ENCODE data around the gene EHMT1.
"Not testable (repeated sequence)": the region's sequence is repeated elsewhere in the genome, so short reads cannot be mapped to it uniquely, and the experiment has no call there.

Gene EHMT1

DNA sequence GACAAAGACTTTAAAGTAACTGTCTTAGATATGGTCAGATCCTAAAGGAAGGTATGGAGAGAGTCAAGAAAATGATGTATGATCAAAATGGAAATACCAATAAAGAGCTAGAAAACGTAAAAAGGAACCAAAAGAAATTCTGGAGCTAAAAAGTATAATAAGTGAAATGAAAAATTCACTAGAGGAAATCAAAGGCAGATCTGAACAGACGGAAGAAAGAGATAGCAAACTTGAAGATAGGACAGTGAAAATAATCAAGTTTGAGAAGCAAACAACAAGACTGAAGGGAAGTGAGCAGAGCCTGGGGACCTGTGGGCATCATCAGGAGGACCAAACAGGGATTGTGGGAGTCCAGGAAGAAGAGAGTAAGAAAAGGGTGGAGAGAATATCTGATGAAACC is 115.4 kb downstream of the EHMT1 start:
- DNase-seq (ENCODE audit: low read depth in 3 of 3, low spot score in 1 of 3) = no peak

DNA sequence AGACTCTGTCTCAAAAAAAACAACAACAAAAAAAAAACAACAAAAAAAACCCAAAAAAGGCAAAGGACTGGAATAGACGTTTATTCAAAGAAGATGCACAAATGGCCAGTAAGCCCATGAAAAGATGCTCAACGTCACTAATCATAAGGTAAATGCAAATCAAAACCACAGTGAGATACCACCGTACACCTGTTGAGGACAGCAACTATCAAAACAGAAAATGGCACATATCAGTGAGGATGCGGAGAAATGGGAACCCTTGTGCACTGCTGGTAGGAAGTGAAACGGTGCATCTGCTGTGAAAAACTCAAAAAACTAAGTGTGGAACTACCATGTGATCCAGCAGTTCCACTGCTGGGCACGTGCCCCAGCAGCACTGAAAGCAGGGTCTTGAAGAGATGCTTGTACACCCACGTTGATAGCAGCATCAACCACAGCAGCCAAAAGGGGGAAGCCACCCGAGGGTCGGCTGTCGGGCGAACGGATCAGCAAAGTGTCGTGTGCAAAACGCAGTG is 119.4 kb downstream of the EHMT1 start:
- DNase-seq (ENCODE audit: low read depth in 3 of 3, low spot score in 1 of 3) = not testable (repeated sequence)

DNA sequence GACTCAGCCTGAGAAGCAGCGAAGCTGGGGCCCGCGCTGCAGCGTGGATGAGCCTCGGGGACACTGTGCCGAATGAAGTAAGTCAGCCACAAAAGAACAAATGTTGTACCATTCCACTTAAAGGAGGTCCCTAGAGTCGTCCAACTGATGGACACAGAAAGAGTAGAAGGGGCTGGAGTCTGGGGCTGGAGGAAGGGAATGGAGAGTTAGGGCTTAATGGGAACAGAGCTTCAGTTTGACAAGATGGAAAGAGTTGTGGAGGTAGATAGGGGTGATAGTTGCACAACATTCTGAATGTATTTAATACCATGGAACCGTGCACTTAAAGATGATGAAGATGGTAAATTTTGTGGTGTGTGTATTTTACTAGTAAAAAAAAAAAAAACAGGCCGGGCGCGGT is 119.9 kb downstream of the EHMT1 start:
- no peak for DNase-seq (ENCODE audit: low read depth in 3 of 3, low spot score in 1 of 3)

DNA sequence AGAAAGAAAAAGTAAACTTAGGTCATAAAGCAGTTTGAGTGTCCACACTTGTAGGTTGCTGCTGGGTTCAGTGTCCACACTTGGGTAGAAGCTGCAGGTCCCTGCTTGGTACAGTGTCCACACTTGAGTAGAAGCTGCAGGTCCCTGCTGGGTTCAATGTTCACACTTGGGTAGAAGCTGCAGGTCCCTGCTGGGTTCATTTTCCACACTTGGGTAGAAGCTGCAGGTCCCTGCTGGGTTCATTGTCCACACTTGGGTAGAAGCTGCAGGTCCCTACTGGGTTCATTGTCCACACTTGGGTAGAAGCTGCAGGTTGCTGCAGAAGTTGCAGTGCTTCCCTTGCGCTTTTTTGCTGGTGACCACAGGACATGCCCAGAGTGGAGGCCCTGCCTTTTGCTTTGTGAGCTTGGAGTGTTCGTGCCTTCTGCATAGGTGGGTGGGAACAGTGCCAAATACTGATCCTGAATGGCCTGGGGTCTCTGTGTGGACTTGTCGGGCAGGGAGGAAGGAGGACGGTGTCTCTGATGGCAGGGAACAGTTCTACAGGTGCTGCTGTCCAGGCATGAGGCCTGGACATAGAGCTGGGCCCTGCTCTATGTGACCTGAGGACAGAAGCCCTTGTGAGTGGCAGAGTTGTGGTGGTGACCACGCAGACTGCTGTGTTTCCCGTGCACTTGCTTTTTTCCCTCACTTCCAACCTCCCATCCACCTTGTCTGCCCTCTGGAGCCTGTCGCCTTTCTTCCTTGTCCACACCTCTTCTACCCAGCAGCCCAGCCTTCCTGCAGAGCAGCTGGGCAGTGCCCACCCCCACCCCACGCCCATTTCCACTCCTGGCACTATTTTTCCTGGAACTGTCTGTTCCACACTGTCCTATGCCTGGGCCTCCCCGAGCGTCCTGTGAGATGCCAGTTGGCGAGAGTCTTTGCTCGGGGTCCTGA is 120.8 kb downstream of the EHMT1 start:
- no peak for DNase-seq (ENCODE audit: low read depth in 3 of 3, low spot score in 1 of 3)

DNA sequence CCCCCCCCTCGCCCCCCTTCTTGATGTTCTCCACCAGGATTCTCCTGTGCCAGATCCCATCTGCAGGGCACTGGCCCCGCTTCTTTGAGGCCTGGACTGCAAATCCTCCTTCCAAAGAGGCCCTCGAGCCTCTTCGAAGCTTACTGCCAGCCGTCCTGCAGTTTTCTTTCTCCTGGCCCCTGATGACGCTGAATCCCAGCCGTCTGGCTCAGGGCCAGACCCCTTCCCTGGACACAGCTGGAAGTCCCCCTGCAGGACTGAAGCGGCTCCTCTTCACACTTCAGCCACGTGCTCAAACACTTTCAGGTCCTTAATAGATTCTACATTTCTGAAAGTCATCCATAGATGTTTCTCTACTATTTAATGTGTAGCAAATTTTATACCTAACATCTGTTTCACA is 121.5 kb downstream of the EHMT1 start:
- DNase-seq (ENCODE audit: low read depth in 3 of 3, low spot score in 1 of 3) = no peak

DNA sequence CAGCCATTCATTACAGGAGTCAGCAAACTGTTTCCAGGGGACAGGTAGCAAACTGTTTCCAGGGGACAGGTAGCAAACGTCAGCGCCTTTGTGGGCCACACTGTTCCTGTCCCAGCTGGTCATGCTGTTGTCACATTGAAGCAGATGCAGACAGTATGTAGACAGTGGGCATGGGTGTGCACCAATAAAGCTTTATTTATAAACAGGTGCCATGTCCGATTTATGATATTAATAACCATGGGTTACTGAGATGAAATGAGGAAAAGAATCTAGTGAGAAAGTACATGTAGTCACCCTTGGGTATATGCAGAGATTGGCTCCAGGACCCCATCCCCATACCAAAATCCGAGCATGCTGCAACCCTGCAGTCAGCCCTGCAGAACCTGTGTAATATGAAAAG is 122.5 kb downstream of the EHMT1 start:
- no peak for DNase-seq (ENCODE audit: low read depth in 3 of 3, low spot score in 1 of 3)

DNA sequence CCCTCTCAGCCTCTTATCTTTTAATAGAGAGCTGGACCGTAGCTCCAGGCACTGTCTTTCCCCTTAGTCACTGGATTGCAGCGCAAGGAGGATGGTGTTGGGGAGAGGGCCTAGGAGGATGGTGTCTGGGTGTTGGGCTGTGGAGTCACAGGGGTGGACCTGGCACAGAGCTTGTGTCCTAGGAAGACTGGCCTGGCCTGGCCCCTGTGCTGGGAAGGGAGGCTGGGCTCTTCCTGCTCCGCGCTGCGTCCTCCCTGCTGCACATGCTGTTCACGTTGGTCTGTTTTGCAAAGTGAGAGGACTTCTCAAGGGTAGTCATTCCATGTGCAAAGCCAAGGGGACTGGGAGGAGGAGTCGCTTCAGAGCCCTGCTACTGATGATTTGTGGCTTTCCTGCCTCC is 123.9 kb downstream of the EHMT1 start:
- DNase-seq (ENCODE audit: low read depth in 3 of 3, low spot score in 1 of 3) = no peak

DNA sequence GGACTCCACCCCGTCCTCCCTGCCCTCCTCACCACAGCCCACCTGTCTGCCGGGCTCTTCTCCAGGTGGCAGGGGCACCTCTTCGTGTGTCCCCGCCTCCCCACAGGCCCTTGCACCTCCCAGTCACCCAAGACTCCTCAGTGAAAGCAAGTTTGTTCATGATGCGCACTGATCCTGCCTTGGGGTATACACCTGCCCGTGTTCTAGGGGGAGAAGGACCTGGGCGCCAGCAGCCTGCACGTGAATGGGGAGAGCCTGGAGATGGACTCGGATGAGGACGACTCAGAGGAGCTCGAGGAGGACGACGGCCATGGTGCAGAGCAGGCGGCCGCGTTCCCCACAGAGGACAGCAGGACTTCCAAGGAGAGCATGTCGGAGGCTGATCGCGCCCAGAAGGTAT is 124.9 kb downstream of the EHMT1 start:
- DNase-seq (ENCODE audit: low read depth in 3 of 3, low spot score in 1 of 3) = no peak

DNA sequence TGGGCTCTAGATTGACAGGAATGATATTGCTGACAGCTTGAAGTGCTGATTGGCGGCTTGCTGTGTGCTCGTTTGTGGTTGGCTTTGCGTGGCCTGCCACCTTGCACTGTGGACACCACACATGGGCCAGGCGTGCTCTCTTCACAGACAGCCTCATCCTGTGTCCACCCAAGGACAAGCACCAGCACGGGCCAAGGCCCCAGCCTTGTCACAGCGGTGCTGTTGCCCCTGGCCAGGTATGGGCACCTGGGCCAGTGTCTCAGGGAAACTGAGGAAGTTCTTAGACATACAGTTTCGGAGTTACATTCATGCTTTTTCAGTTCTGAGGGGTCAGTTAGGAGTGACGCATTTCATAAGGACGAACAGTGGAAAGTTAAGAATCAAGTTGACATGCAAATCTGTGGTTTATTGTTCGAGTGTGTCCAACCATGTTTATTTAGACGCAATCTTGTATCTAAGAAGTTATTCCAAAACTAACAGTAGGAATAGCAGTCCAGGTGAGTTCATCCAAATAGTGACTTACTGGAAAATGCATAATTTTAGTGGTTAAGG is 125.9 kb downstream of the EHMT1 start:
- no peak for DNase-seq (ENCODE audit: low read depth in 3 of 3, low spot score in 1 of 3)

DNA sequence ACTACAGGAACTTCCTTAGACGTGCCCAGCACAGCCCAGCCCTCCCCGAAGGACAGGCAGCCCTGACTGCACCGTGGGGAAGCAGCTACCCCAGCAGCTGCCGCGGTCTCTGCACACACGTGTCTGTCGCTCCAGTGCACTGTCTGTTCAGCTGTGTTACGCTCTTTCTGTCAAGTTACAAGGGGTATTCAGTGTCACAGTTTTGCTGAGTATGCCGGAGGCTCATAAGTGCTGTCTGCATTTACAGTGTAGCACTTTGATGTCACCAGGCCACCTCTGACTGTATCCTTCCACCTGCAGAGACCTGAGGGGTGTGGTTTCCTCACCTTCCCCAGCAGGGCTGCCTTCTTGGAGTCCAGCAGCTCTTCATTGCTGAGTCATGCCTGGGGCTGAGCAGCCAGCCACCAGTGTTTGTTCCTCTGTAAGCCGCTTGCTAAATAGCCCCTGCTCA is 126.8 kb downstream of the EHMT1 start:
- DNase-seq (ENCODE audit: low read depth in 3 of 3, low spot score in 1 of 3) = no peak

DNA sequence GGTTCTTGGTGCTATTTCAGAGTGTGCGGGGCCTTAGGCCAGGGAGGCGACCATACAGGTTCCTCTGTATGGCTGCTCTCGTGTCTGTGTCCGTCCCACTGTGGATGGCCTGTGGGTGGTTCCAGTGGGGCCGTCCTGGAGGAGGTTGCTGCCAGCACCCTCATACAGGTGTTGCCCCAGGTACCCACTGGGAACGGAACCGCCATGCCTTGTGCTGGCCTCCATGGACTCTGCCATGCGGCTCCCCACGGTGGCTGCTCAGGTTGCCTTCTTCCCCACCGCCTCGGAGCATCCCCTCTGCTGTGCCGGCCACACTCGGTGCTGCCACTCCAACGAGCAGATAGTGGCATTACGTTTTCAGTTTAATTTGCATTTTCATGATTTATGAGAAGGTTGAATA is 129.5 kb downstream of the EHMT1 start:
- DNase-seq (ENCODE audit: low read depth in 3 of 3, low spot score in 1 of 3) = no peak

DNA sequence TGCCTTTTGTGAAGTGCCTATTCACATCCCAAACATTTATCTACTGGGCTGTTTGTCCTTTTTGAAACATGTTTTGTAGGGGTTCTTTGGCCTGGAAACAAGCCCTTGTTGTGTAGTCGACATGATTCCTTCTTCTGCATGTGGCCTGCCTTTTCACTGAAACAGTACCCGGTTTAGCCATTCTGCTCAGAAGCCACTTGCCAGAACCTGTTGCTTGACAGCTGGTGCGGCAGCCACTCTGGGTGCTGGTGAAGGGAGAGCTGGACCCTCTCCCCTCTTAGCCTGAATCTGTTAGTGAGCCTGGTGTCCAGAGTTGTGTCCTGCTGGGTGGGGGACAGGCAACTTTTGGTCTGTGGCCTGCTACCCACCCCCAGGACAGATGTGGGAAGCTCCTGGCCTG is 129.9 kb downstream of the EHMT1 start:
- DNase-seq (ENCODE audit: low read depth in 3 of 3, low spot score in 1 of 3) = no peak

DNA sequence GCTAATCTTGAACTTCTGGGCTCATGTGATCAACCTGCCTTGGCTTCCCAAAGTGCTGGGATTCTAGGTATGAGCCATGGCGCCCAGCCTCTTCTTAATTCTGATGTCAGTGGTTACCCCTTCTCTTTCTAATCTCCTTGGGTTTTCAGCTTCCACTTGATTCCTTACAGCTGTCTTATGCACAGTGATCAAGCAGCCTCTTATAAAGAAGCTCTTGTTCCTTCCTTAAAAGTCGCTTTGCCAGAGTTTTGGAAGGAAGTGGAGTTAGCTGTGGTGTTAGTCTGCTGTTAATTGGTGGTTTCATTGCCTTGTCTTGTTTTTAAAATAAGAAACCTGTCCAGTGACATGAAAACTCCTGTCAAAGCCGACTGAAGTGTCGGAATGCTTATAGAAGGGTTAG is 130.7 kb downstream of the EHMT1 start:
- no peak for DNase-seq (ENCODE audit: low read depth in 3 of 3, low spot score in 1 of 3)

DNA sequence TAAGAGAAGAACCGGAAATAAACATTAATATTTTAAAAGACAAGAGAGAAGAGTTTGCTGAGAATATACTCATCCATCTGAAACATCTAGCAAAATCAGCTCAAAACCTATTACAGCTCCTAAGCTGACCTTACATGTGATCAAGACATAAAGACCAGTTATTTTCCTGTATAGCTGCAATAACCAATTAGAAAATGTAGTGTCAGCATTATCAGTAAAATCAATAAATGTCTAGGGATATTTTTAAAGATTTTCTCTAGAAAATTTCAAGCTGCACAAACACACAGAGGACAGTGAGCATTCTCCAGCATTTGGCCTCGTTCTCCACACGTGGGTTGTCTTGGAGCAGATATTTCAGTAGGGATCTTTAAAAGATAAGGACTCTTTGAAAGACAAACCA is 131.2 kb downstream of the EHMT1 start:
- DNase-seq (ENCODE audit: low read depth in 3 of 3, low spot score in 1 of 3) = no peak

DNA sequence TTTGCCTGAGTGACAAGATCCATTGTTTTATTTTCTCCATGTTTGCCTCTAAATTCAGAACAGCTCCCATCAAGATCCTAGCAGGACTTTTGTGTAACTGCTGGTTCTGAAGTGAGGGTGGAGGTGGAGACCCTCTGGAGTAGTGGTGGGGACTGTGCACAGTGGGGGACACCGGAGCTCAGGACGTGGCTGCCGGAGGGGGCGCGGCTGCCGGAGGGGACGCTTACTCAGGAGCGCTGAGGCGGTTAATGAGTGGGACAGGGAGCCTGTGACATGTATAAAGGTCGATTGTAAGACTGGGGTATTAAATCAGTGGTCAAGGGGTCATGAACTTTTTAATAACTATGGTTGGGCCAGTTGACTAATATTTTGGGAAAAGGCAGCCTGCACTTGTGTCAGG is 131.8 kb downstream of the EHMT1 start:
- no peak for DNase-seq (ENCODE audit: low read depth in 3 of 3, low spot score in 1 of 3)

DNA sequence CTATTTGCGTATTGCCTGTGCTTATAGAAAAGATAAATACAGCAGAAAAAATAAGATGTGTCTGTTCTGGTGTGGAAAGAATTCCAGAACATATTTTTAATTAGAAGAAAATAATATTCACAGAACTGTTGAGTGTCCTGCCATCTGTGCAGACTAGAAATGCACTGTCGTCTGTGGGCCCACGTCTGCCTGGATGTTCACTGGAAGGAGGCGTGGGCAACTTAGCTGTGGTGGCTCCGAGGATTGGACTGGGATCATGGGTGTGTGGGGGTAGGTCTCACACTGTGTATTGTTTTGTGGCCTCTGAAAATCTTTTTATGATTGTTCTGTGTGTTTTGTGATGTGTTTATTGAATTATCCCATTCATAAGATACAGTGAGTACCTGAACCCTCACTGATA is 132.8 kb downstream of the EHMT1 start:
- DNase-seq (ENCODE audit: low read depth in 3 of 3, low spot score in 1 of 3) = no peak

DNA sequence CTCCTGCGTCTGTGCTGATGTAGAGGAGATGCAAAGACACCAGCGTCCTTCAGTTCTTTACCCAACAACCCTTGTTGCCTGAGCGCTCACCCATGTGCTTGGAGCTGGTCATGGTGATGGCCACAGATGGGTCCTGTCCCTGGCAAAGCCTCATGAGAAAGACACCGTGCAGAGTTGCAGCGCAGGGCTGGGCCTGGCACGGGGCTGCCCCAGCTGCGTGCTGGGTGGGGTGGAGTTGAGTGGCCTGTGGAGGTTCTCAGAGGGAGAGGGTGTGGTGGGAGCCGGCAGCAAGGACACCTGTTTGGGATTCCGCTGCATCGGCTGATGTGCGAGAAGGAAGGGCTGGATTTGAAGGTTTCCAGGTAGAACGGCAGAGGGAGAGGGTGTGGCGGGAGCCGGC is 133.6 kb downstream of the EHMT1 start:
- no peak for DNase-seq (ENCODE audit: low read depth in 3 of 3, low spot score in 1 of 3)

DNA sequence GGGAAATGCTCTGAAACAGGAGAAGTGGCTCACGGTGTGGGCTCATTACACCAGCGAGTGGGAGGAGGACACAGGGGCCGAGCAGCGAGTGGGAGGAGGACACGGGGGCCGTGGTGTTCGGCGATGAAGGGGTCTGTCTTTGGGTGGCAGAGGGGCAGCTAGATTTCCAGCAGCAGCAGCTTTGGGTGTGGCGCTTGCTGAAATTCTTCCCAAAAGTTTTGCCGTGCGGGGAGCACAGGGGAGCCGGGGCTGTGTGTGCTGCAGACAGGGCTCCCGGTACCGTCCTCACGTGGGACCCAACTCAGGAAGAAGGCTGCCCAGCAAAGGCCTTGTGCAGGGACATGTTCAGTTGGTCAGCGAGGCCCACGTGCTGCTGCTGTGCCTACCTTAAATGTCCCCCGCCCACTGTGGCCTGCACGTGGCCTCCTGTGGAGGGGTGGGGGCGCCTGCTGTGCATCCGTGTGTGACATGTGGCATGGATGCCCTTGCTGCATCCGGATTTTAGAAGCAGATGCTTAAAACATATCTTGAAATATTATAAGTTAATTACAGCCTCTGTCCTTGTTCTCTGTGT is 134.5 kb downstream of the EHMT1 start:
- DNase-seq (ENCODE audit: low read depth in 3 of 3, low spot score in 1 of 3) = no peak

DNA sequence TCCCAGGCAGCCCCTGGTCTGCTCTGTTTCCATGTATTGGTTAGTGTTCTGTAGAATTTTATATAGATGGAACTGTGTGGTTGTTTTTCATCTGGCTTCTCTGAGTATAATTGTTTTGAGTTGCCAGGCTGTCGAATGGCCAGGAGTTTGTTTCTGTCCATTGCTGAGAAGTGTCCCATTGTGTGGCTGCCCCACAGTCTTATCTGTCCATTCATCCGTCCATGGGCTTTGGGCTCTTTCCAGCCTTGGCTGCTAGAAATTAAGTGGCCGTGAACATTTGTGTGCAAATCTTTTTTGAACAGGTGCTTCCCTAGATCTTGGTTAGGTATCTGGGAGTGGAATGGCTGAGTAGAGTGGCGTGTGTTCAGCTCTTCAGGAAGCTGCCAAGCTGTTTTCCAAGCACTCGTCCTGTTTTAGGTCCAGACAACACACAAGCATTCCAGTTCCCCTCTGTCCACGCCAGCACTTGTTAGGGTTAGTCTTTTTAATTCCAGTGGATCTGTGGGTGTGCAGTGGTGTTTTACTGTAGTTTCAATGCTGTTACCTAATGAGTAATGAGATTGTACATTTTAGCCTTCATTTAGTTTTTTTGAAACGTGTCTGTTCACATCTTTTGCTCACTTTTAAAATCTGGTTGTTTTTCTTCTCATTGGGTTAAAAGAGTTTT is 136.6 kb downstream of the EHMT1 start:
- no peak for DNase-seq (ENCODE audit: low read depth in 3 of 3, low spot score in 1 of 3)

DNA sequence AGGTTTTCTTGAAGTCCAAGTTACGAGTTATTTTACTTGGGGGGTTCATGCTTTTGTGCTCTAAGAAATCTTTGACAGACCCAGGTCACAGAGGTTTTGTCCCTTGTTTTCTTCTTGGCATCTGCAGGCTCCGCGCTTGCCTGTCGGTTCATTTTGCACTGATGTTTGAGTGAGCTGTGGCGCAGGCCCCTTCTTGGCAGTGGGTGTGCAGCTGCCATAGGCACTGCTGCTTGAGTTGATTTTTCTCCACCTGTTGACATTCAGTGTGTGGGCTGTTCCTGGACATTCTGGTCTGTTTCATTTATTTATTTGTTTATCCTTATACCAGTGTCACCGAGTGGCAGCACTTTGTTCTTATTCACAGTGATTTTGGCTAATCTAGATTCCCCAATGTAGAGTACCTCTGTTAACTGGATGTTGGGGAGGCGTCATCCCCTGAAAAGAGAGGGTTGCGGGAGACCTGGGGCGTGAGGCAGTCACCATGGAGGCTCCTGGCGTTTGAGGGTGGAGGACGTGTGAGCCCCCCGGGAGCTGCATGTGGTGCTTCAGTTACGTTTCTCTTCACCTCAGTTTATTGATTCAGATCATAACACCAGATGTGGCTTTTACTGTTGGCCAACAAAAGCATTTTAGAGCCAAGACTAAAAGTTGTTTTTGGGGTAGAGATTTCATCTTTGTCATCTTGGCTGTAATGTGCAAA is 137.4 kb downstream of the EHMT1 start:
- DNase-seq (ENCODE audit: low read depth in 3 of 3, low spot score in 1 of 3) = no peak

DNA sequence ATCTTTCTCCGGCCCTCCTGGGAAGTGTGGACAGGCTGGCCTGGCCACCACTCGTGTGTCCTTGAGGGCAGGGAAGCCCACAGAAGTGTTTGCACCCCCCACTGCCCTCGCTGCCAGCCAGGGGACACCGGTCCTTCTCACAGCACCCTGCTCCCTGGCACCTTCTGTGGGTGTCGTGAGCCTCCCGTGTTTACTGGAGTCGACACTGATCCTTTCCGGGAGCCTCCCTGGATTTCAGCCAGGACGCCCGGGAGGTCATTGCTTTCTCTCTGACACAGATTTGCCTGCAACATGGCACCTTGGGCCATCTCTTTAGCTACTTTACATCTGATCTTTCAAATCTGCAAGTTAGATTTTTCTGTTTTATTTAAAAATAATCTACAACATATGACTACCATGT is 138.3 kb downstream of the EHMT1 start:
- DNase-seq (ENCODE audit: low read depth in 3 of 3, low spot score in 1 of 3) = no peak
